Adrenal gland (tissue), 12 donors: ENCODE results near the gene CBX8. TPM values are rescaled to one million over a fixed set of nuclear protein-coding genes. Genes with fewer than 3 reads are reported as not detected.

ENCODE experiments used
- DNase-seq, 7 donors: peaks; one replicate each; pipeline ENCODE4 v3.0.0-alpha.2; 2019 to 2020
- H3K27ac ChIP-seq, 5 donors: fragments of 200-600 bp; sonication (generic) in 4 of 5; 1 replicate in 3 of 5; 2 replicates in 2 of 5; pipeline versions ENCODE4 v1.5.1 to v1.8.0; 2016 to 2020; ENCODE audit warnings: mild to moderate bottlenecking in 1 of 5
- H3K27me3 ChIP-seq: fragments of 200-600 bp; 2 replicates; pipeline ENCODE4 v1.8.0; 2021
- H3K36me3 ChIP-seq, 2 donors: fragments of 200-600 bp; replicated peaks in 1 of 2; 1 replicate in 1 of 2; 2 replicates in 1 of 2; pipeline versions ENCODE4 v1.5.1 to v1.8.0; 2018 to 2022
- H3K4me1 ChIP-seq, 2 donors: fragments of 200-600 bp; replicated peaks in 1 of 2; 1 replicate in 1 of 2; 2 replicates in 1 of 2; pipeline versions ENCODE4 v1.5.1 to v1.8.0; 2018 to 2021
- H3K4me3 ChIP-seq, 4 donors: fragments of 200-600 bp; sonication (generic) in 3 of 4; one replicate each; pipeline ENCODE4 v1.5.1; 2016 to 2018
- H3K9me3 ChIP-seq, 3 donors: fragments of 200-600 bp; sonication (generic) in 1 of 3; replicated peaks in 1 of 3; 1 replicate in 2 of 3; 2 replicates in 1 of 3; pipeline versions ENCODE4 v1.5.1 to v1.8.0; 2016 to 2021
- CTCF ChIP-seq, 6 experiments: fragments of 450-650 bp in 4 of 6; fragments of 200-600 bp in 2 of 6; sonication (generic) in 1 of 6; IDR thresholded peaks; 1 replicate in 5 of 6; 2 replicates in 1 of 6; pipeline versions ENCODE4 v1.5.1 to v1.8.0; 2016 to 2021; ENCODE audit warnings: antibody characterized with exemption in 6 of 6, mild to moderate bottlenecking in 2 of 6, moderate library complexity in 1 of 6
- POLR2A ChIP-seq, 2 donors: fragments of 450-650 bp; IDR thresholded peaks; one replicate each; pipeline ENCODE4 v1.6.1; 2017; ENCODE audit warnings: antibody characterized with exemption in 2 of 2, mild to moderate bottlenecking in 2 of 2, moderate library complexity in 1 of 2
- WGBS, 4 donors: extraction: QIAGEN DNeasy Blood & Tissue Kit in 2 of 4; methylation state at CpG; one replicate each; pipeline versions ENCODE4 v1.1.5 to v1.1.7; 2013 to 2017; 5-methylcytosine and 5-hydroxymethylcytosine counted together
- intact Hi-C, 2 donors: fragments of 100-400 bp; cut with DNase I; formaldehyde crosslinking; loops; one replicate each; pipeline versions ENCODE4 v1.14.1 to v1.15.0; 2022 to 2023
- polyA plus RNA-seq, 3 donors: library from polyadenylated mRNA; stranded (reverse); fragments of 200-250 nt in 2 of 3; fragments of 350-450 nt in 1 of 3; fragmentation: Illumina TruSeq in 1 of 3; extraction: RNeasy Lipid Tissue Mini Kit (QIAGEN cat#74804) in 1 of 3; gene quantifications; one replicate each; pipeline ENCODE4 v1.2.3, GENCODE V29; 2013 to 2014
- total RNA-seq, 9 donors: library from RNA; depleted of rRNA in 4 of 9; stranded (reverse); fragments of >200 nt in 4 of 9; fragments of 120-200 nt in 1 of 9; fragmentation: NEBNext Ultra II Directional in 1 of 9; extraction: Animal tissue kit (Norgen Biotek cat#: 25700) in 1 of 9; gene quantifications; one replicate each; pipeline versions ENCODE4 v1.1.0 to v1.2.4, GENCODE V29; 2013 to 2023
- donor health status: healthy with polysubstance abuse.
- donor health status: Bipolar disorder and iron deficiency.
- donor health status: DM: yes; HTN: yes; CAD: no.
- donor health status: DM: no; HTN: no; CAD: no.
- donor health status: DM: no; HTN: no; CAD: no.
- donor health status: DM: yes; HTN: yes; CAD: no.

The CBX8 gene
- total and polyA plus RNA-seq, 12 donors, result 0.85 to 10.6 (median 5.5) TPM

- peaks cover 53% of the 10 kb centered on the region for H3K27me3 ChIP-seq
- intact Hi-C loops, result loop anchor here in 1 of 2 donors (10.0 kb wide), 1 partner anchor 96 kb away; no protein-coding TSS in a partner anchor
- H3K36me3 ChIP-seq, result no peaks in the 10 kb centered on the region
- no peak overlapping the region for H3K27ac ChIP-seq
- DNase-seq, result no peak
- TF ChIP-seq POLR2A (IDR thresholded peaks at IDR 0.05) (no peak), CTCF (IDR thresholded peaks at IDR 0.05) (no peak)
- WGBS, 4 donors, result 37 to 44% (median 42%) methylated on average over 3 of the region's 3 CpGs
- H3K9me3 ChIP-seq, result no peaks in the 10 kb centered on the region
- no peaks in the 10 kb centered on the region for H3K4me1 ChIP-seq
- no peak overlapping the region for H3K4me3 ChIP-seq
Measured at GRCh38 chr17:79749156-79749815, 47.6 kb downstream of the CBX8 start.

GRCh38 chr17:79748295-79749099 is 48.4 kb downstream of the CBX8 start:
- Histone ChIP-seq H3K9me3 (no peaks in the 10 kb centered on the region), H3K4me3 (no peak overlapping the region), H3K27ac (no peak overlapping the region), H3K27me3 (peaks cover 53% of the 10 kb centered on the region), H3K4me1 (no peaks in the 10 kb centered on the region), H3K36me3 (no peaks in the 10 kb centered on the region)
- 6 to 43% (median 16%) methylated on average over 3 to 55 of the region's 55 CpGs for WGBS, 4 donors
- no peak for TF ChIP-seq POLR2A (IDR thresholded peaks at IDR 0.05)
- no peak for TF ChIP-seq CTCF (IDR thresholded peaks at IDR 0.05)
- intact Hi-C loops, result loop anchor here in 1 of 2 donors (10.0 kb wide), 1 partner anchor 96 kb away; no protein-coding TSS in a partner anchor
- no peak for DNase-seq

- H3K27me3 ChIP-seq, result peaks cover 53% of the 10 kb centered on the region
- H3K4me3 ChIP-seq, result no peak overlapping the region
- WGBS, 4 donors, result 1 to 4% (median 2%) methylated on average over 13 to 74 of the region's 74 CpGs
- TF ChIP-seq POLR2A (IDR thresholded peaks at IDR 0.05) (no peak), CTCF (IDR thresholded peaks at IDR 0.05) (no peak)
- no peak for DNase-seq
- no peaks in the 10 kb centered on the region for H3K4me1 ChIP-seq
- intact Hi-C loops, result loop anchor here in 1 of 2 donors (10.0 kb wide), 1 partner anchor 97 kb away; no protein-coding TSS in a partner anchor
- no peaks in the 10 kb centered on the region for H3K36me3 ChIP-seq
- no peaks in the 10 kb centered on the region for H3K9me3 ChIP-seq
- H3K27ac ChIP-seq, result no peak overlapping the region
Measured at GRCh38 chr17:79747508-79748294, 49.2 kb downstream of the CBX8 start.
